Stimulated activated naive CD8-positive, alpha-beta T cell treated with anti-CD3 and anti-CD28 coated beads, Interleukin-15, Interleukin-2, amounts not matched to agents 100 ng/mL and 50 ng/mL, for 24 hours (primary cell): ENCODE measurements around the gene LRP1.

Experiments
- H3K27ac Mint-ChIP-seq: one replicate; pipeline ENCODE4 v1.8.0; 2021; ENCODE audit warnings: mild to moderate bottlenecking, mixed read lengths
- H3K27me3 Mint-ChIP-seq: one replicate; pipeline ENCODE4 v1.8.0; 2021; ENCODE audit warnings: mixed read lengths
- H3K36me3 Mint-ChIP-seq: one replicate; pipeline ENCODE4 v1.8.0; 2021; ENCODE audit warnings: low read depth, mixed read lengths
- H3K4me1 Mint-ChIP-seq: one replicate; pipeline ENCODE4 v1.8.0; 2021; ENCODE audit warnings: low read depth, mixed read lengths
- H3K4me3 Mint-ChIP-seq: one replicate; pipeline ENCODE4 v1.8.0; 2021; ENCODE audit warnings: mild to moderate bottlenecking, mixed read lengths
- H3K9me3 Mint-ChIP-seq: one replicate; pipeline ENCODE4 v1.8.0; 2021; ENCODE audit warnings: mixed read lengths

The LRP1 gene

GRCh38 chr12:57176139-57176477 lies 47.8 kb downstream of the LRP1 start:
- no peaks in the 10 kb centered on the region for H3K4me1 Mint-ChIP-seq
- no peaks in the 10 kb centered on the region for H3K36me3 Mint-ChIP-seq
- no peaks in the 10 kb centered on the region for H3K27me3 Mint-ChIP-seq
- H3K4me3 Mint-ChIP-seq, result no peak overlapping the region
- H3K9me3 Mint-ChIP-seq, result no peaks in the 10 kb centered on the region
- no peak overlapping the region for H3K27ac Mint-ChIP-seq

- Mint-ChIP-seq H3K4me3 (no peak overlapping the region), H3K4me1 (no peaks in the 10 kb centered on the region), H3K27ac (no peak overlapping the region), H3K9me3 (no peaks in the 10 kb centered on the region), H3K36me3 (no peaks in the 10 kb centered on the region), H3K27me3 (no peaks in the 10 kb centered on the region)
These were observed 48.6 kb downstream of the LRP1 start for GRCh38 chr12:57176846-57177245.

- Mint-ChIP-seq H3K27ac (no peak overlapping the region), H3K4me3 (no peak overlapping the region), H3K27me3 (no peaks in the 10 kb centered on the region), H3K36me3 (no peaks in the 10 kb centered on the region), H3K9me3 (no peaks in the 10 kb centered on the region), H3K4me1 (no peaks in the 10 kb centered on the region)
These were observed 49.1 kb downstream of the LRP1 start for GRCh38 chr12:57177354-57177753.

- H3K4me3 Mint-ChIP-seq, result no peak overlapping the region
- H3K36me3 Mint-ChIP-seq, result no peaks in the 10 kb centered on the region
- H3K27ac Mint-ChIP-seq, result no peak overlapping the region
- H3K4me1 Mint-ChIP-seq, result no peaks in the 10 kb centered on the region
- no peaks in the 10 kb centered on the region for H3K27me3 Mint-ChIP-seq
- no peaks in the 10 kb centered on the region for H3K9me3 Mint-ChIP-seq
These were observed 49.9 kb downstream of the LRP1 start for GRCh38 chr12:57178213-57178612.

GRCh38 chr12:57179331-57180086 lies 51.2 kb downstream of the LRP1 start:
- Mint-ChIP-seq H3K9me3 (no peaks in the 10 kb centered on the region), H3K4me1 (no peaks in the 10 kb centered on the region), H3K27me3 (no peaks in the 10 kb centered on the region), H3K27ac (no peak overlapping the region), H3K36me3 (no peaks in the 10 kb centered on the region), H3K4me3 (no peak overlapping the region)

GRCh38 chr12:57180321-57180989 lies 52.2 kb downstream of the LRP1 start:
- H3K9me3 Mint-ChIP-seq, result no peaks in the 10 kb centered on the region
- no peak overlapping the region for H3K4me3 Mint-ChIP-seq
- H3K27ac Mint-ChIP-seq, result no peak overlapping the region
- no peaks in the 10 kb centered on the region for H3K36me3 Mint-ChIP-seq
- no peaks in the 10 kb centered on the region for H3K4me1 Mint-ChIP-seq
- H3K27me3 Mint-ChIP-seq, result no peaks in the 10 kb centered on the region

GRCh38 chr12:57181072-57181471 lies 52.8 kb downstream of the LRP1 start:
- H3K4me3 Mint-ChIP-seq, result no peak overlapping the region
- H3K27ac Mint-ChIP-seq, result no peak overlapping the region
- no peaks in the 10 kb centered on the region for H3K36me3 Mint-ChIP-seq
- H3K27me3 Mint-ChIP-seq, result no peaks in the 10 kb centered on the region
- H3K4me1 Mint-ChIP-seq, result no peaks in the 10 kb centered on the region
- no peaks in the 10 kb centered on the region for H3K9me3 Mint-ChIP-seq

GRCh38 chr12:57181561-57182155 lies 53.4 kb downstream of the LRP1 start:
- no peak overlapping the region for H3K27ac Mint-ChIP-seq
- no peaks in the 10 kb centered on the region for H3K36me3 Mint-ChIP-seq
- no peaks in the 10 kb centered on the region for H3K27me3 Mint-ChIP-seq
- H3K4me1 Mint-ChIP-seq, result no peaks in the 10 kb centered on the region
- no peak overlapping the region for H3K4me3 Mint-ChIP-seq
- H3K9me3 Mint-ChIP-seq, result no peaks in the 10 kb centered on the region

- H3K27ac Mint-ChIP-seq, result no peak overlapping the region
- H3K4me3 Mint-ChIP-seq, result no peak overlapping the region
- no peaks in the 10 kb centered on the region for H3K9me3 Mint-ChIP-seq
These were observed 54.8 kb downstream of the LRP1 start for GRCh38 chr12:57182918-57183575.

GRCh38 chr12:57183939-57184725 lies 55.8 kb downstream of the LRP1 start:
- Mint-ChIP-seq H3K36me3 (no peaks in the 10 kb centered on the region), H3K9me3 (no peaks in the 10 kb centered on the region), H3K27me3 (no peaks in the 10 kb centered on the region), H3K27ac (no peak overlapping the region), H3K4me3 (no peak overlapping the region), H3K4me1 (no peaks in the 10 kb centered on the region)

More at GRCh38 chr12:57182918-57183575, 54.8 kb downstream of the LRP1 start:
- no peaks in the 10 kb centered on the region for H3K36me3 Mint-ChIP-seq
- H3K4me1 Mint-ChIP-seq, result no peaks in the 10 kb centered on the region
- H3K27me3 Mint-ChIP-seq, result no peaks in the 10 kb centered on the region

- no peaks in the 10 kb centered on the region for H3K4me1 Mint-ChIP-seq
- H3K27ac Mint-ChIP-seq, result no peak overlapping the region
- H3K9me3 Mint-ChIP-seq, result no peaks in the 10 kb centered on the region
- no peaks in the 10 kb centered on the region for H3K36me3 Mint-ChIP-seq
- no peak overlapping the region for H3K4me3 Mint-ChIP-seq
- no peaks in the 10 kb centered on the region for H3K27me3 Mint-ChIP-seq
These were observed 57.1 kb downstream of the LRP1 start for GRCh38 chr12:57185403-57185802.

- H3K27me3 Mint-ChIP-seq, result no peaks in the 10 kb centered on the region
- H3K36me3 Mint-ChIP-seq, result no peaks in the 10 kb centered on the region
- H3K4me3 Mint-ChIP-seq, result no peak overlapping the region
- H3K9me3 Mint-ChIP-seq, result no peaks in the 10 kb centered on the region
- H3K27ac Mint-ChIP-seq, result no peak overlapping the region
- H3K4me1 Mint-ChIP-seq, result no peaks in the 10 kb centered on the region
These were observed 57.7 kb downstream of the LRP1 start for GRCh38 chr12:57185906-57186508.

- H3K9me3 Mint-ChIP-seq, result no peaks in the 10 kb centered on the region
- H3K27ac Mint-ChIP-seq, result no peak overlapping the region
- no peaks in the 10 kb centered on the region for H3K27me3 Mint-ChIP-seq
- H3K4me1 Mint-ChIP-seq, result no peaks in the 10 kb centered on the region
- H3K4me3 Mint-ChIP-seq, result no peak overlapping the region
- no peaks in the 10 kb centered on the region for H3K36me3 Mint-ChIP-seq
These were observed 59.2 kb downstream of the LRP1 start for GRCh38 chr12:57187222-57188089.

GRCh38 chr12:57188090-57188425 lies 59.8 kb downstream of the LRP1 start:
- Mint-ChIP-seq H3K9me3 (no peaks in the 10 kb centered on the region), H3K27ac (no peak overlapping the region), H3K27me3 (no peaks in the 10 kb centered on the region), H3K4me1 (no peaks in the 10 kb centered on the region), H3K36me3 (no peaks in the 10 kb centered on the region), H3K4me3 (no peak overlapping the region)
